GM19467 (cell line): ENCODE data around the gene TBX15.

Source experiments
- ATAC-seq: cut with Tn5 transposase; IDR thresholded peaks from one replicate; pipeline ENCODE4 v1.9.1; 2021; ENCODE audit warnings: mild to moderate bottlenecking, moderate library complexity; ENCODE audit not compliant: unreplicated experiment

TBX15 gene

GRCh38 chr1:118985640-118986554 lies 2.2 kb downstream of the TBX15 start:
- ATAC-seq, result no peak

GRCh38 chr1:118984722-118985639 lies 3.2 kb downstream of the TBX15 start:
- ATAC-seq, result no peak

- ATAC-seq, result no peak
Measured at GRCh38 chr1:118984086-118984721, 3.9 kb downstream of the TBX15 start.

GRCh38 chr1:118983558-118984041 lies 4.5 kb downstream of the TBX15 start:
- no peak for ATAC-seq

GRCh38 chr1:118982821-118983557 lies 5.2 kb downstream of the TBX15 start:
- ATAC-seq, result no peak

- no peak for ATAC-seq
Measured at GRCh38 chr1:118982266-118982665, 5.9 kb downstream of the TBX15 start.

GRCh38 chr1:118981436-118981835 lies 6.7 kb downstream of the TBX15 start:
- no peak for ATAC-seq

GRCh38 chr1:118979754-118980575 lies 8.2 kb downstream of the TBX15 start:
- ATAC-seq, result no peak

GRCh38 chr1:118978914-118979701 lies 9.0 kb downstream of the TBX15 start:
- ATAC-seq, result no peak

GRCh38 chr1:118977600-118977999 lies 10.5 kb downstream of the TBX15 start:
- no peak for ATAC-seq

- ATAC-seq, result no peak
Measured at GRCh38 chr1:118974661-118975060, 13.5 kb downstream of the TBX15 start.

GRCh38 chr1:118973531-118974137 lies 14.5 kb downstream of the TBX15 start:
- ATAC-seq, result no peak

- ATAC-seq, result no peak
Measured at GRCh38 chr1:118973032-118973431, 15.1 kb downstream of the TBX15 start.

- ATAC-seq, result no peak
Measured at GRCh38 chr1:118970451-118970850, 17.7 kb downstream of the TBX15 start.

GRCh38 chr1:118963456-118964430 lies 24.4 kb downstream of the TBX15 start:
- ATAC-seq, result no peak

- ATAC-seq, result no peak
Measured at GRCh38 chr1:118963138-118963455, 25.0 kb downstream of the TBX15 start.

GRCh38 chr1:118961156-118961555 lies 27.0 kb downstream of the TBX15 start:
- ATAC-seq, result no peak
